ENCODE data around the gene RAPGEF5. TPM values are rescaled to one million over a fixed set of nuclear protein-coding genes. Genes with fewer than 3 reads are reported as not detected.

RAPGEF5 gene
- polyA plus RNA-seq, 1 donor (not counting 4 experiments of a cell fraction or from before 2014, with no cell fraction given) = 2.1 TPM

DNA sequence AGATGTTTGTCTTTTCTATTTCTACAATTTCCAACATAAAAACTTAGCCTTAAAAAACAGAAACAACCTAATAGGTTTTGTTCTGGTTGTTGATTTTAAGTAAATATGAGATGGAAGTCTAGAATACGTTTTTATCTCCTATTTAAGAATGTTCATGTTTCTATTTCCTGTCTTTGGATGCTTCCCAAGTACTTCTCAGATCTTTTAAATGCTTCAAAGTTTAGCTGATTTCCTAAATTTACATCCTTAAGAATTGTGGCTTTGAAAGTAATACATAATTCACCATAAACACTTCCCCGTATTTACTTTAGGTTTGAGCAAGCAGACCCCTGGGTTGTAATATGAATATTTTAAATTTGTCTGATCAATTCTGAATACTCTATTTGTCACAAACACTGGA, 70.5 kb downstream of the RAPGEF5 start:
- Histone ChIP-seq H4K20me1 (ENCODE audit: control insufficient read depth, extremely low read depth, insufficient read depth, low read length) (no peaks in the 10 kb centered on the region), H3K79me2 (ENCODE audit: control insufficient read depth, insufficient read depth, low read length) (no peaks in the 10 kb centered on the region), H3K9me1 (ENCODE audit: control insufficient read depth, extremely low read depth, insufficient read depth, low read length) (no peaks in the 10 kb centered on the region), H2AFZ (ENCODE audit: control insufficient read depth, low read length) (no peak overlapping the region), H3K4me2 (ENCODE audit: control insufficient read depth, extremely low read depth, insufficient read depth, low read depth, low read length) (no peak overlapping the region), H3K27me3 (ENCODE audit: control insufficient read depth, extremely low read depth, insufficient read depth, low read length) (no peaks in the 10 kb centered on the region), H3K4me3 (ENCODE audit: control insufficient read depth in 2 of 3, extremely low read depth in 1 of 3, insufficient read depth in 2 of 3, low read depth in 1 of 3, low read length in 3 of 3) (no peak overlapping the region), H3K36me3 (ENCODE audit: control insufficient read depth in 2 of 2, extremely low read depth in 1 of 2, insufficient read depth in 2 of 2, low read length in 2 of 2) (peaks cover 0 to 3% of the 10 kb centered on the region in 2 experiments), H3K4me1 (ENCODE audit: control insufficient read depth, extremely low read depth, insufficient read depth, low read length) (no peaks in the 10 kb centered on the region), H3K27ac (ENCODE audit: control insufficient read depth, insufficient read depth, low read length) (no peak overlapping the region), H3K9me3 (ENCODE audit: control insufficient read depth, low read depth, low read length) (no peaks in the 10 kb centered on the region), H3K9ac (ENCODE audit: control insufficient read depth, extremely low read depth, insufficient read depth, low read length) (no peak overlapping the region)
- dilution Hi-C loops (cut with MboI; ENCODE audit: extremely low pct_ligation_motif_present, low sequenced_read_pairs) = no loop called here
- DNase-seq (ENCODE audit: low read depth, low spot score) (no peak), FAIRE-seq (no peak)
- TF ChIP-seq, protein P1, sequence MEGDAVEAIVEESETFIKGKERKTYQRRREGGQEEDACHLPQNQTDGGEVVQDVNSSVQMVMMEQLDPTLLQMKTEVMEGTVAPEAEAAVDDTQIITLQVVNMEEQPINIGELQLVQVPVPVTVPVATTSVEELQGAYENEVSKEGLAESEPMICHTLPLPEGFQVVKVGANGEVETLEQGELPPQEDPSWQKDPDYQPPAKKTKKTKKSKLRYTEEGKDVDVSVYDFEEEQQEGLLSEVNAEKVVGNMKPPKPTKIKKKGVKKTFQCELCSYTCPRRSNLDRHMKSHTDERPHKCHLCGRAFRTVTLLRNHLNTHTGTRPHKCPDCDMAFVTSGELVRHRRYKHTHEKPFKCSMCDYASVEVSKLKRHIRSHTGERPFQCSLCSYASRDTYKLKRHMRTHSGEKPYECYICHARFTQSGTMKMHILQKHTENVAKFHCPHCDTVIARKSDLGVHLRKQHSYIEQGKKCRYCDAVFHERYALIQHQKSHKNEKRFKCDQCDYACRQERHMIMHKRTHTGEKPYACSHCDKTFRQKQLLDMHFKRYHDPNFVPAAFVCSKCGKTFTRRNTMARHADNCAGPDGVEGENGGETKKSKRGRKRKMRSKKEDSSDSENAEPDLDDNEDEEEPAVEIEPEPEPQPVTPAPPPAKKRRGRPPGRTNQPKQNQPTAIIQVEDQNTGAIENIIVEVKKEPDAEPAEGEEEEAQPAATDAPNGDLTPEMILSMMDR (optimal IDR thresholded peaks at IDR 0.05 in 1 of 3, IDR thresholded peaks at IDR 0.05 in 1 of 3, conservative IDR thresholded peaks at IDR 0.05 in 1 of 3; ENCODE audit: extremely low read depth in 1 of 3, insufficient read depth in 2 of 3, low read length in 3 of 3) = no peak
- TF ChIP-seq EZH2 (IDR thresholded peaks at IDR 0.05; ENCODE audit: low read length) = no peak

DNA sequence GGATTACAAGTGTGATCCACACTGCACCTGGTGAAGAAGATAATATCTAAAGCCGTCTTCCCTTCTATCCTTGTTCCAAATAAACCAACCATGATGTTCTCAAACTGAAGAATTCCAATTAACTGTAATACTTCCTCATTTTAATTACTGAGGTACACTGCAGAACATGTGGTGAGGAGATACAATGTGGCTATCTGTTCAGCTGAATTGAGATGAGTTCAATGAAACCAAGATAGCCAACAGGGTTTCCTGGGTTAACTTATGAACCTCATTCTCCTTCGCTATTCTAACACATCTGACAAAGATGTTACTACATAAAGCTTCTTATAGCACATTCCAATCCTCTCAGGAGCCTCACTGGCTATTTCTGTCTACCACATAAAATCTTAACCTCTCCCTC, 75.5 kb downstream of the RAPGEF5 start:
- dilution Hi-C loops (cut with MboI; ENCODE audit: extremely low pct_ligation_motif_present, low sequenced_read_pairs) = no loop called here
- no peak for TF ChIP-seq EZH2 (IDR thresholded peaks at IDR 0.05; ENCODE audit: low read length)
- TF ChIP-seq, protein P1 (optimal IDR thresholded peaks at IDR 0.05 in 1 of 3, IDR thresholded peaks at IDR 0.05 in 1 of 3, conservative IDR thresholded peaks at IDR 0.05 in 1 of 3; ENCODE audit: extremely low read depth in 1 of 3, insufficient read depth in 2 of 3, low read length in 3 of 3) = no peak
- FAIRE-seq = no peak

More for the DNA sequence above, 75.5 kb downstream of the RAPGEF5 start:
- no peak overlapping the region for H3K4me3 ChIP-seq (ENCODE audit: control insufficient read depth in 2 of 3, extremely low read depth in 1 of 3, insufficient read depth in 2 of 3, low read depth in 1 of 3, low read length in 3 of 3)
- H3K27ac ChIP-seq (ENCODE audit: control insufficient read depth, insufficient read depth, low read length) = no peak overlapping the region
- H2AFZ ChIP-seq (ENCODE audit: control insufficient read depth, low read length) = no peak overlapping the region
- no peaks in the 10 kb centered on the region for H3K9me3 ChIP-seq (ENCODE audit: control insufficient read depth, low read depth, low read length)
- no peaks in the 10 kb centered on the region for H3K36me3 ChIP-seq (ENCODE audit: control insufficient read depth in 2 of 2, extremely low read depth in 1 of 2, insufficient read depth in 2 of 2, low read length in 2 of 2)
- no peaks in the 10 kb centered on the region for H3K79me2 ChIP-seq (ENCODE audit: control insufficient read depth, insufficient read depth, low read length)
- no peak overlapping the region for H3K9ac ChIP-seq (ENCODE audit: control insufficient read depth, extremely low read depth, insufficient read depth, low read length)
- H3K4me2 ChIP-seq (ENCODE audit: control insufficient read depth, extremely low read depth, insufficient read depth, low read depth, low read length) = no peak overlapping the region
- no peaks in the 10 kb centered on the region for H4K20me1 ChIP-seq (ENCODE audit: control insufficient read depth, extremely low read depth, insufficient read depth, low read length)
- no peaks in the 10 kb centered on the region for H3K9me1 ChIP-seq (ENCODE audit: control insufficient read depth, extremely low read depth, insufficient read depth, low read length)
- peaks cover 12% of the 10 kb centered on the region for H3K4me1 ChIP-seq (ENCODE audit: control insufficient read depth, extremely low read depth, insufficient read depth, low read length)
- no peaks in the 10 kb centered on the region for H3K27me3 ChIP-seq (ENCODE audit: control insufficient read depth, extremely low read depth, insufficient read depth, low read length)
- DNase-seq (ENCODE audit: low read depth, low spot score) = no peak

Measured in keratinocyte (primary cell).